Central memory CD8-positive, alpha-beta T cell (primary cell): ENCODE measurements around the gene EML6.
A peak's percentile ranks its signal among the peaks of the same experiment; 100 is the strongest.
"Not testable (repeated sequence)": the region's sequence is repeated elsewhere in the genome, so short reads cannot be mapped to it uniquely, and the experiment has no call there.

ENCODE experiments used
- ATAC-seq: fragments of 150-1000 bp; cut with Tn5 transposase; replicated peaks from 2 replicates; pipeline ENCODE4 v1.10.0; 2022; ENCODE audit warnings: mild to moderate bottlenecking, moderate FRiP score, moderate number of reproducible peaks; ENCODE audit not compliant: poor library complexity, severe bottlenecking; ENCODE audit errors: extremely low read depth
- DNase-seq, 2 donors: peaks; one replicate each; pipeline ENCODE4 v3.0.0; 2021; ENCODE audit warnings: low spot score in 2 of 2
- H3K27ac Mint-ChIP-seq: one replicate; pipeline ENCODE4 v1.8.0; 2022; ENCODE audit warnings: low read depth, mild to moderate bottlenecking, moderate library complexity, mixed read lengths
- H3K27me3 Mint-ChIP-seq: one replicate; pipeline ENCODE4 v1.8.0; 2022; ENCODE audit warnings: mixed read lengths
- H3K36me3 Mint-ChIP-seq: one replicate; pipeline ENCODE4 v1.8.0; 2022; ENCODE audit warnings: mild to moderate bottlenecking, moderate library complexity, mixed read lengths; ENCODE audit not compliant: insufficient read depth
- H3K4me1 Mint-ChIP-seq: one replicate; pipeline ENCODE4 v1.8.0; 2022; ENCODE audit warnings: mixed read lengths
- H3K4me3 Mint-ChIP-seq: one replicate; pipeline ENCODE4 v1.8.0; 2022; ENCODE audit warnings: mild to moderate bottlenecking, moderate library complexity, mixed read lengths
- H3K9me3 Mint-ChIP-seq: one replicate; pipeline ENCODE4 v1.8.0; 2022; ENCODE audit warnings: mixed read lengths

EML6 gene

DNA sequence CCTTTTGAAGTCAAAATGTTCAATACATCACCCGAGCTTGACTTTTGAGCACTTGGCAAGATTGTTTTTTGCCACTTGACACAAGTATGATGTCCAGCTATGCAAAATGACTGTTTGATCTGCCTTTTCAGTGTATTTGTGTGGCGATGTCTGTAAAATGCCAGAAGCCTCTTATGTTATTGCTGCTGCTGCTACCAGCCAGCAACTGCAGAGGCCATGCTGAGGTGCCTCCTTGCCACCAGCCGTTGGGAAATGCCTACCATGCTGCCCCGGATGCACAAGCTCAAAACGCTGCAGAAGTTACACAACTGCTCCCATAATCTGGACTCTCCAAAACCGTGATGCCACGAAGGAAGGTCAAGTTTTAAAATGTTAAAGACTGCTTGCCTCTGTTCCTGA is 246.5 kb downstream of the EML6 start:
- Mint-ChIP-seq H3K27ac (no peak overlapping the region), H3K36me3 (peaks cover 11% of the 10 kb centered on the region), H3K27me3 (no peaks in the 10 kb centered on the region), H3K9me3 (peaks cover 6% of the 10 kb centered on the region), H3K4me1 (peaks cover 43% of the 10 kb centered on the region), H3K4me3 (no peak overlapping the region)
- ATAC-seq, result no peak
- no peak for DNase-seq

DNA sequence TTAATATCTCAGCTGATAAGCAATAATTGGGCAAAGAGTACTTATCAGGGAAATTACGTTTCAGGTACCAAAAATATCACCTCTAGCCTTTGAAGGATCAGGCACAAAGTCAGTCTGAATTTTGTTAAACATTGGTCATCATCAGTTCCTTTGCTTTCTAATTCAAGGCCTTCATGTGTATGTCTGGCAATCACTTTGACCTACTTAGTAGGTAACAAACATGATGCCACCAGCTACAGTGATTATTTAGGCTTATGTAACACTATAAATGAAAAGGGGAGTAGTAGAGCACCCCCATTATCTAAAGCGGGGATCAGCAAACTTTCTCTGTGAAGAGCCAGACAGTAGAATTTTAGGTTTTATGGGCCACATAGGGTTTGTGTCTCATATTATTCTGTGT is 251.7 kb downstream of the EML6 start:
- Mint-ChIP-seq H3K36me3 (peaks cover 19% of the 10 kb centered on the region), H3K4me1 (peaks cover 50% of the 10 kb centered on the region), H3K27me3 (no peaks in the 10 kb centered on the region), H3K4me3 (no peak overlapping the region), H3K9me3 (no peaks in the 10 kb centered on the region), H3K27ac (no peak overlapping the region)
- ATAC-seq (no peak), DNase-seq (no peak)

DNA sequence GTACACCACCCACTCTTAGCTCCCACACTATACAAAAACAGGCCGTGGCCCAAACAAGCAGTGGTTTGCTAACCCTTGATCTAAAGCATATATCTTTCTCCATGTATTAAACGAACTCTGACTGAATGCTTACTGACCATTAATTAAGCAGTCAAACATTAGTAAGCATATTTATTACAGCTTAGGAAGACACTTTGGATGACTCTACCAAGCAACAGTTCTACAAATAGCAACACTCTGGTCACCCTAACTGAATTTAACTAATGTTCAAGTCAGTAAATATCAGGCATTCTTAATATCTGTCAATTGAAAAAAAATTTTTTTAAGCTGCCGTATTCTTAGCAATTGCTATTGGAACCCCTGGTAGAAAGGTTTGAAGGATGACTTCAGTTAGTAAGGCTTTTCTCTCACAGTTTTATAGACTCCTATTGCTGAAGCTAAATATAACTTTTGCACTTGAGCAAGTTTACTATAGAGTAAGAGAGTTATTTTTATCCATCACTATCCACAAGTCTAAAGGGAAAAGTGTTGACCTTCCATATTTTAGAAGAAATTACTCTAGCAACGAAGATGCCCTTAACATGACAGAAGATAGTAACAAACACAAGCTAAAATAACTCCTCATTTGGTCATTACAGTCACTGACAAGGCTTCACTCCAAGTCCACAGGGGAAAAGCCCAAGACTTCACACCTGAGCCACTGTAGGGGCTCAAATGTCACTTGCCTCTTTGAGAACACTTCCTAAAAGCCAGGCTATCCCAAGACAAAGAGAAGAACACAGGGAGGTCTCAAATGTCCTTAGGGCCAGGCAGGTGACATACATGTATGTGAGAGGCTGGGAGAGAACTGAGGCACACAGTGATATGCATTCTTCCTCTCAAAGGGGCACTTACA is 252.4 kb downstream of the EML6 start:
- Mint-ChIP-seq H3K4me3 (no peak overlapping the region), H3K4me1 (peaks cover 56% of the 10 kb centered on the region), H3K27ac (peak overlapping the region; percentile 72), H3K27me3 (no peaks in the 10 kb centered on the region), H3K36me3 (peaks cover 23% of the 10 kb centered on the region), H3K9me3 (no peaks in the 10 kb centered on the region)
- DNase-seq (no peak), ATAC-seq (no peak)

DNA sequence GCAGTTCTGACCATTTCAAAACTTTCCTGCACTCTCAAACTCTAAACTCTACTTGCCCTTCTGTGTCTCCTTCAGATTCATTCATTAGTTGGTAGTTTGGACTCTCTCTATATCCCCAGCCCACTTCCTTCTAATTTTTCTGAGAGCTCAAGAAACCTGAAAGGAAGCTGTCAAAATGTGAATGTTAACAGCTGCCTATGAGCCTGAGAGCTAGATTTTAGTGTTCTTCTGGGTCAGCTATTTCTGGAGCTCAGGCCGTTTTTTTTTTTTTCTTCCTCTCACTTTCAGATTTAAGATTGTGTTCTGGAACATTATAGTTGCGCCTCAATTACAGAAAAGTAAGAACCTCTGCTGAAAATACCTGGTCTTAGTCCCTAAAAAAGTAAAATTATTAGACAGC is 253.7 kb downstream of the EML6 start:
- peaks cover 28% of the 10 kb centered on the region for H3K36me3 Mint-ChIP-seq
- peak overlapping the region; percentile 72 for H3K27ac Mint-ChIP-seq
- no peaks in the 10 kb centered on the region for H3K9me3 Mint-ChIP-seq
- DNase-seq (no peak), ATAC-seq (no peak)
- no peak overlapping the region for H3K4me3 Mint-ChIP-seq
- H3K27me3 Mint-ChIP-seq, result no peaks in the 10 kb centered on the region
- peaks cover 57% of the 10 kb centered on the region for H3K4me1 Mint-ChIP-seq

DNA sequence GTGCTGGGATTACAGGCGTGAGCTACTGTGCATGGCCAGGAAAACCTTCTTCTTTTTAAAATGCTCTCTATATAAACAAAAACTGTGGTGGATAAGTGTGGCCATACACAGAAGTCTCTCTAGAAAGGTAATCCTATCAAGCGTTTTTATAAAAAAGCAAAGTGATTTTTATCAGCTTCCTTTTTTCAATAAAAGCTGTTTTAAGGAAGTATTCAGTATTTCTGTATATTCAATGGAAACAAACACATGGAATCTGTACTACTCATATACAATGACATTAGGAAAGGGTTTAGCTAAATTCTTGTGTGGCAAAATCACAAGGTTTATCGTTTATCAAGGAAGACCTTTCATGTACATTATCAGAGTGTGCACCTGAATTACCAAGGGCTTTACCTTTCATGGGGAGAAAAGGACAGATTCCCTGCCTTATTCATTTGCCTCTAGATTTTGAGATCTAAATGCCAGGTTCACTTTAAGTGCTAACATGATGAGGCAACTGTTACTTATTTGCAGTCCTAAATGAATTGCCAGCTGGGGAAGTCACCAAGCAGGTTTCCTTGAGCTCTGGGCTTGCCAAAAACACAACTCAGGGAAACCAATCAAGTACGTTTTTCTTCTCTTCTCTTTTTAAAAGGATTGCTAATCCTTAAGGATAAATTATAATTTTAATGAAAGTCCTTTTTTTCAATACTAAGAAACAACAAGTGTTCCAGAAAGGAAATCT is 256.0 kb downstream of the EML6 start:
- peaks cover 62% of the 10 kb centered on the region for H3K4me1 Mint-ChIP-seq
- H3K36me3 Mint-ChIP-seq, result peaks cover 24% of the 10 kb centered on the region
- no peak overlapping the region for H3K4me3 Mint-ChIP-seq
- no peaks in the 10 kb centered on the region for H3K27me3 Mint-ChIP-seq
- peak overlapping the region; percentile 67 for H3K27ac Mint-ChIP-seq
- ATAC-seq (no peak), DNase-seq (no peak)
- H3K9me3 Mint-ChIP-seq, result no peaks in the 10 kb centered on the region

DNA sequence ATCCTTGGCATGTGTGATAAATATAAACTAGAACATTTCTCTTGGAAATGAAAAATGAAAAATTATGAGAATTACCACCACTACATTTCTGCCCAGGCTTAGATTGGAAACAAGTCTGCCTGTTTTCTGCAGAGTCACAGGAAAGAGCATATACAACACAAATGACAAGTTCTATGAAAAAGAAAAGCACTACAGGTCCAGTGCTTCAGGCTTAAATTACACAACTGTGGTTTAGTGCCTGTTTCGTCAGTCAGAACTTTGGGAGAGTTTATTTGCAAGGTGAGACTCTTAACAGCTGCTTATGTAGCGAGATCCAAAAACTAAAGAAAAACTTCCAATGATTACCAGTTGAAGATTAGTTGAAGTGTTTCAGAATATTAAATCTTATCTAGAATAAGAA is 257.9 kb downstream of the EML6 start:
- H3K27me3 Mint-ChIP-seq, result no peaks in the 10 kb centered on the region
- peaks cover 32% of the 10 kb centered on the region for H3K36me3 Mint-ChIP-seq
- ATAC-seq (no peak), DNase-seq (no peak)
- peaks cover 58% of the 10 kb centered on the region for H3K4me1 Mint-ChIP-seq
- H3K4me3 Mint-ChIP-seq, result no peak overlapping the region
- H3K27ac Mint-ChIP-seq, result no peak overlapping the region
- no peaks in the 10 kb centered on the region for H3K9me3 Mint-ChIP-seq

DNA sequence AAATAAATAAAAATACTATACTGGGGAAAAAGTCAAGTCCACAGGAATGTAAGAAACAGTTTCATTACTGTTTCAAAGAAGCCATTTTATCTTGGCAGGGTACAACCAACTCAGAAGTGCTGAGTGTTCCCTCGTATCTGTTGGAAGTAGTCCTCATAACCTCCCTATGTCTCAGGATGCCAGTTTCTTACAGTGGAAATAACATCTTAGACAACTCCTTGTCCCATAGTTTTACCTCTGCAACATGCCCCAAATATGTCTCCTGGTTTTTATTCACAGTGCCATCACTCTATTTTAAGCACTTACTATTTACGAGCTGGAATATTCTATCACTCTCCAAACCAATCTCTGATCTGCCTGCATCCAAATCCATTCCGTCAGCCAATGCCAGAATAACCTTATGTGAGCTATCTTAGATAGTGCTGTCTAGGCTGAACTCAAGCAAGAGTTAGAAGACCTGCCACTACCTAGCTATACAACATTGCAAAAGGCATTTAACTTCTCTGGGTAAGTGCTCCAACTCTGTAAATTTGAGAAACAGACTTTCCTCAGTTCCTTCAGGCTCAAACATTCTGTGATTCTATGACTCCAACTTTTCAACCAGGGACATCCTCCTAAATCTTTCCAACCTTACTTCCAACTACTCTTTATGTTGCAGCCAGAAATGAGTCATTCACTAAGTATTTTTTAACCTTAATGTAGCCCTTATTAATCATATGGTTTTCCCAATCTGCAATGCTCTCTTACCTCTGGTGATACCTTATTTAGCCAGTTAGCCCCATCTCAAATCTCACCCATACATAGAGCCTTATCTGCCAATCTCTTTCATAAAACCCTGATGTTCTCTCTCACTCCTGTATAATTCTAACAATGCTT is 260.1 kb downstream of the EML6 start:
- ATAC-seq, result no peak
- no peak for DNase-seq
- Mint-ChIP-seq H3K4me3 (no peak overlapping the region), H3K36me3 (peaks cover 26% of the 10 kb centered on the region), H3K27ac (peak overlapping the region; percentile 45), H3K27me3 (no peaks in the 10 kb centered on the region), H3K4me1 (peaks cover 57% of the 10 kb centered on the region), H3K9me3 (no peaks in the 10 kb centered on the region)

DNA sequence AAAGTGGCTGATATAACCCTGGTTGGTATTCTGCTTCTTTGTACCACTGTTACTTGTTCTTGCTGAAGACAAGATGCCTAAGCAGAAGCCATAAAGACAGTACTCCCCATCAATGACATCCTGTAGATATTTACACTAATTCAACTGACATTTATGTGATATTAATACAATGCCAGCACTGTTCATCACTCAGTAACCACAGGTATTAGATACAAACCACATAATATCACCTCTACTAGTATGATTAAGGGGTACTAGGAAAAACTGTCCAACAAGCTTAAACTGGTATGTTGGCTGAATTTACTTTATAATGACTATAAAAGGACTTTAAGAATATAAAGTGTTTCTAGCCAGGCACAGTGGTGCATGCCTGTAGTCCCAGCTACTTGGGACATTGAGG is 261.0 kb downstream of the EML6 start:
- Mint-ChIP-seq H3K27ac (peak overlapping the region; percentile 45), H3K27me3 (no peaks in the 10 kb centered on the region), H3K4me3 (no peak overlapping the region), H3K36me3 (peaks cover 26% of the 10 kb centered on the region), H3K4me1 (peaks cover 63% of the 10 kb centered on the region), H3K9me3 (no peaks in the 10 kb centered on the region)
- DNase-seq (no peak), ATAC-seq (no peak)

DNA sequence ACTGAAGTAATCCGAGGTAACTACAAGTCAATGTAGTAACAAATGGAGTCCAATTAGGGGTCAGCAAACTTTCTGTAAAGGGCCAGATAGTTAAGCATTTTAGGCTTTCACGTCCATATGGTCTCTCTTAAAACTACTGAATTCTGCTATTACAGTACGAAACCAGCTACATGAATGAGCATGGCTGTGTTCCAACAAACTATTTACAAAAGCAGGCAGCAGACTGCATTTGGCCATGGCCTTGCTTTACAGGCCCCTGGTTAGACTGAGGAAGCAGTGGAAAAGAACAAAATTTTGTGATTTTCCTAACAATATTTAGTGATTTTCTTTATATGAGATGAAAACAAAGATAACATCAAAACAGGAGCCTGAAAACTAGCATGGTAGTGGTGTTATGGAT is 262.8 kb downstream of the EML6 start:
- no peak overlapping the region for H3K4me3 Mint-ChIP-seq
- H3K36me3 Mint-ChIP-seq, result peaks cover 22% of the 10 kb centered on the region
- H3K9me3 Mint-ChIP-seq, result no peaks in the 10 kb centered on the region
- peaks cover 65% of the 10 kb centered on the region for H3K4me1 Mint-ChIP-seq
- no peak for ATAC-seq
- no peak for DNase-seq
- H3K27ac Mint-ChIP-seq, result peak overlapping the region; percentile 60
- H3K27me3 Mint-ChIP-seq, result no peaks in the 10 kb centered on the region

DNA sequence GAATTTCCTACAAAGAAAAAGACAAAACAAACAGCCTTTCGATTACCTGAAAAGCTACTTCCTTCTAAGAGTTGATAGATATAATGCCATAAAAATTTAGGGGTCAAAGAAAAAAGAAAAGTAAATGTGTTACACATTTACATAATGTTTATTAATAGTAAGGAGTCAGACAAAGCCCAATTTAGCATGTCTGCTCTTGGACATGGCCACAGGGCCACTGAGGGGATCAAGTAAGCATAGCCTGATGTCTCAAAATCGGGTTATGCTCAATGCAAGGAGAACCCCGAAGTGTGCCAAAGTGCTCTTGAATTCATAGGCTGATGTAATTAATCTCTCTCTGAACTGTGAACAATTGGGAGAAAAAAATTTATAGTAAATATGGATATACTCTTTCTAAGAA is 265.1 kb downstream of the EML6 start:
- H3K27me3 Mint-ChIP-seq, result no peaks in the 10 kb centered on the region
- peaks cover 69% of the 10 kb centered on the region for H3K4me1 Mint-ChIP-seq
- no peak overlapping the region for H3K4me3 Mint-ChIP-seq
- no peaks in the 10 kb centered on the region for H3K9me3 Mint-ChIP-seq
- no peak for ATAC-seq
- peaks cover 17% of the 10 kb centered on the region for H3K36me3 Mint-ChIP-seq
- peak overlapping the region; percentile 51 for H3K27ac Mint-ChIP-seq
- no peak for DNase-seq

DNA sequence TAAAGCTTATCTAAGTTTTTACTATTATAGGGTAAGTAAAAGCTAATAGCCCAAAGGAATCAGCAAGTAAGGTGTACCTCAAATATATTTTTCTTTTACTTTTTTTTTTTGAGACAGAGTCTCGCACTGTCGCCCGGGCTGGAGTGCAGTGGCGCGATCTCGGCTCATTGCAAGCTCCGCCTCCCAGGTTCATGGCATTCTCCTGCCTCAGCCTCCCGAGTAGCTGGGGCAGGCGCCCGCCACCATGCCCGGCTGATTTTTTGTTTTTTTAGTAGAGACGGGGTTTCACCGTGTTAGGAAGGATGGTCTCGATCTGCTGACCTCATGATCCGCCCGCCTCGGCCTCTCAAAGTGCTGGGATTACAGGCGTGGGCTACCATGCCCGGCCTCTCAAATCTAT is 267.2 kb downstream of the EML6 start:
- Mint-ChIP-seq H3K36me3 (peaks cover 12% of the 10 kb centered on the region), H3K4me1 (peaks cover 70% of the 10 kb centered on the region)
- not testable (repeated sequence) for ATAC-seq, H3K4me3 Mint-ChIP-seq, H3K9me3 Mint-ChIP-seq, DNase-seq, H3K27ac Mint-ChIP-seq, H3K27me3 Mint-ChIP-seq

DNA sequence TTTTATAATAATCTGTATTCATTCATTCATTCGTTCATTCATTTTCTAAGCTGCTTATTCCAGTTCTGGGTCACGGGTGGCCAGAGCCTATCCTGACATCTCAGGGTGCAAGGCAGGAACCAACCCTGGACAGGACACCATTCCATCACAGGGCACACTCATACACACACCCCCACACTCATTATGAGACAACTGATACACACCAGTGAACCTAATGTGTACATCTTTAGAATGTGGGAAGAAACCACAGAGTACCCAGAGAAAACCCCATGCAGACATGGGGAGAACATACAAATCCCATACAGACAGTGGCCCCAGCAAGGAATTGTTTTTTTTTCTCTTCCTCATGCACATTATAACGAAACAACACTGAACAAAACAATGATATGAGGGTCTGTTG is 272.1 kb downstream of the EML6 start:
- Mint-ChIP-seq H3K4me3 (no peak overlapping the region), H3K27me3 (no peaks in the 10 kb centered on the region), H3K27ac (peak overlapping the region; percentile 13), H3K4me1 (peaks cover 78% of the 10 kb centered on the region), H3K36me3 (peaks cover 2% of the 10 kb centered on the region), H3K9me3 (no peaks in the 10 kb centered on the region)
- ATAC-seq (no peak), DNase-seq (no peak)
